ENCODE measurements around the gene ARL15. TPM values are rescaled to one million over a fixed set of nuclear protein-coding genes. Genes with fewer than 3 reads are reported as not detected.
A peak's percentile ranks its signal among the peaks of the same experiment; 100 is the strongest.

The ARL15 gene
- polyA plus RNA-seq, 1 donor: 30.9 TPM

- DNase-seq: no peak
Observed at GRCh38 chr5:54317511-54318260, 7.3 kb upstream of the ARL15 start.

GRCh38 chr5:54315736-54316528 lies 5.6 kb upstream of the ARL15 start:
- DNase-seq: no peak

GRCh38 chr5:54313311-54314270 lies 3.2 kb upstream of the ARL15 start:
- no peak for DNase-seq

- DNase-seq: no peak
Observed at GRCh38 chr5:54312499-54312898, 2.1 kb upstream of the ARL15 start.

- peak; percentile 34 for DNase-seq
Observed at GRCh38 chr5:54311176-54311677, 854 bp upstream of the ARL15 start.

GRCh38 chr5:54309691-54310432 lies 511 bp downstream of the ARL15 start:
- peak; percentile 39 for DNase-seq

- peak; percentile 11 for DNase-seq
Observed at GRCh38 chr5:54309276-54309675, 1.1 kb downstream of the ARL15 start.

- no peak for DNase-seq
Observed at GRCh38 chr5:54307583-54307982, 2.8 kb downstream of the ARL15 start.

- no peak for DNase-seq
Observed at GRCh38 chr5:54306893-54307292, 3.5 kb downstream of the ARL15 start.

- no peak for DNase-seq
Observed at GRCh38 chr5:54305737-54306136, 4.6 kb downstream of the ARL15 start.

- DNase-seq: no peak
Observed at GRCh38 chr5:54304040-54304439, 6.3 kb downstream of the ARL15 start.

GRCh38 chr5:54302267-54302687 lies 8.1 kb downstream of the ARL15 start:
- no peak for DNase-seq

GRCh38 chr5:54301849-54302248 lies 8.5 kb downstream of the ARL15 start:
- no peak for DNase-seq

GRCh38 chr5:54301220-54301619 lies 9.2 kb downstream of the ARL15 start:
- DNase-seq: no peak

- no peak for DNase-seq
Observed at GRCh38 chr5:54298947-54299346, 11.4 kb downstream of the ARL15 start.

GRCh38 chr5:54296386-54296785 lies 14.0 kb downstream of the ARL15 start:
- DNase-seq: no peak

GRCh38 chr5:54295651-54296276 lies 14.6 kb downstream of the ARL15 start:
- no peak for DNase-seq

GRCh38 chr5:54294097-54294667 lies 16.2 kb downstream of the ARL15 start:
- no peak for DNase-seq

- DNase-seq: no peak
Observed at GRCh38 chr5:54292866-54293265, 17.5 kb downstream of the ARL15 start.

GRCh38 chr5:54291498-54291897 lies 18.9 kb downstream of the ARL15 start:
- no peak for DNase-seq

- no peak for DNase-seq
Observed at GRCh38 chr5:54289769-54290168, 20.6 kb downstream of the ARL15 start.

Data from left kidney (tissue), 2 donors.